ENCODE results near the gene SLC12A7.

- TF ChIP-seq POLR2A (IDR thresholded peaks at IDR 0.05; ENCODE audit: low read depth, low read length) (no peak), TAF1 (IDR thresholded peaks at IDR 0.05; ENCODE audit: borderline replicate concordance, low read depth, low read length) (no peak)
These were observed 52.0 kb downstream of the SLC12A7 start for GRCh38 chr5:1059884-1060263.
